ENCODE measurements around the gene PCGF3. TPM values are rescaled to one million over a fixed set of nuclear protein-coding genes. Genes with fewer than 3 reads are reported as not detected.
A peak's percentile ranks its signal among the peaks of the same experiment; 100 is the strongest.

The PCGF3 gene
- polyA plus RNA-seq (2013, experiment 1 of 2): 33.6 TPM
- polyA plus RNA-seq (2013, experiment 2 of 2): 32.1 TPM

DNA sequence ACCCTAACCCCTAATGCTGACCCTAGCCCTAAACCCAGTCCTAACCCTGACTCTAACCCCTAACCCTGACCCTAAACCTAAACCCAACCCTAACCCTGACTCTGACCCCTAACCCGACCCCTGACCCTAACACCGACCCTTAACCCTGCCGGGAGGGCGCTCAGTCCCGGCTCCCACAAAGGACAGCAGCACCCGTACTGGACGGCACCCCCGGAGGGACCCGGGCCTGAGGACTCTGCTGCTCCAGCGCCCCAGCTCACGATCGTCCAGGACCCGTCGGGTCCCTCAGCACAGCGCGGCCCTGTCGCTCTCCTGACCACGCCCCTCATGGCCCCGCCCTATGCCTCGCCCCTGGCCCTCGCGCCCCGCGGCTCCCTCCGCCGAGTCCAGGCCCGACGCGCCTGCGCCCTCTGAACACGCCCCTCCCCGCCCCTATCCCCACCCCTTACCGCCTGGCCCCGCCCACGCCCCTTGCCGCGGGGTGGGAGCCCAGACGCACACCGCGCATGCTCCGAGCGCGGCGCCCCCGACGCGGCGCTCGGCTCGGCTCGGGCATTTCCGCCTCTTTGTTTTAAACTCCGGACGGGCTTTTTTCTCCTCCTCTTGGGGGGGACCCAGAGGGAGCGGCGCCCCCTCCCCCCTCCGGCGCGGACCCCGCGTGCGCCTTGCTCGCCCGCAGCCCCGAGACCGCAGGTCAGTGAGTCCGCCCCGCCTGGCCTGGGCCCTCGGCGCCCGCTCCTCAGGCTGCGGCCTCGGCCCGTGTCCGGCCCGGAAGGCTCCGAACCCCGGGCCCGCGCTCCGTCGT, at the start of gene PCGF3:
Gene PCGF3 (plus strand): TSS at position 555 of the 805 bp plus-strand sequence. CDS start 27,849 bp downstream, outside the sequence.
- Histone ChIP-seq H3K4ac (ENCODE audit: low read depth in 1 of 2, low read length in 2 of 2) (peak within 1 kb of the TSS; percentile 10 to 89), H3K79me1 (replicated peaks; ENCODE audit: low read length, poor library complexity, severe bottlenecking) (peaks cover 3% of the 10 kb centered on the region), H2BK120ac (ENCODE audit: low read depth, low read length) (peak within 1 kb of the TSS; percentile 65), H3K9ac (ENCODE audit: low read length) (peak within 1 kb of the TSS; percentile 99), H3K4me2 (ENCODE audit: low read length, poor library complexity, severe bottlenecking) (peak within 1 kb of the TSS; percentile 89), H3K18ac (ENCODE audit: low read depth in 1 of 2, low read length in 2 of 2) (peak within 1 kb of the TSS; percentile 95 to 96), H3K14ac (ENCODE audit: low read length in 2 of 2) (peak within 1 kb of the TSS; percentile 92 to 96), H3K27me3 (ENCODE audit: control insufficient read depth in 1 of 2, insufficient read depth in 1 of 2, low read length in 2 of 2) (peaks cover 0 to 15% of the 10 kb centered on the region in 2 experiments), H3K4me3 (ENCODE audit: insufficient read depth in 1 of 2, low read depth in 1 of 2, low read length in 2 of 2) (peak within 1 kb of the TSS; percentile 90 to 91), H4K8ac (ENCODE audit: low read length) (peak within 1 kb of the TSS; percentile 71), H2BK15ac (ENCODE audit: low read depth, poor library complexity, severe bottlenecking) (peak within 1 kb of the TSS; percentile 4), H3K4me1 (ENCODE audit: control insufficient read depth, insufficient read depth, low read depth, low read length) (peaks cover 31% of the 10 kb centered on the region), H3K9me3 (ENCODE audit: control insufficient read depth, low read length) (no peaks in the 10 kb centered on the region), H4K91ac (ENCODE audit: low read length) (peak within 1 kb of the TSS; percentile 96), H2AK5ac (ENCODE audit: low read length, severe bottlenecking) (peak within 1 kb of the TSS; percentile 30), H3K27ac (ENCODE audit: low read length, poor library complexity, severe bottlenecking) (no peak within 1 kb of the TSS), H2BK5ac (ENCODE audit: low read depth, low read length, poor library complexity, severe bottlenecking) (peak within 1 kb of the TSS; percentile 88), H2AFZ (ENCODE audit: low read depth, low read length) (peak within 1 kb of the TSS; percentile 7), H3K36me3 (ENCODE audit: control insufficient read depth in 1 of 2, insufficient read depth in 2 of 2, low read depth in 1 of 2, low read length in 2 of 2) (peaks cover 3 to 12% of the 10 kb centered on the region in 2 experiments), H2BK12ac (ENCODE audit: low read length in 2 of 2) (peak within 1 kb of the TSS in 1 of 2 experiments; percentile 2), H3K23ac (ENCODE audit: low read length in 2 of 2) (peak within 1 kb of the TSS in 1 of 2 experiments; percentile 6)
- 4% methylated on average over 82 of the region's 82 CpGs for WGBS
- peak; percentile 94 for DNase-seq

- Histone ChIP-seq H3K36me3 (ENCODE audit: control insufficient read depth in 1 of 2, insufficient read depth in 2 of 2, low read depth in 1 of 2, low read length in 2 of 2) (no peaks in the 10 kb centered on the region), H3K4me2 (ENCODE audit: low read length, poor library complexity, severe bottlenecking) (no peak overlapping the region), H2BK15ac (ENCODE audit: low read depth, poor library complexity, severe bottlenecking) (no peak overlapping the region), H3K27ac (ENCODE audit: low read length, poor library complexity, severe bottlenecking) (no peak overlapping the region), H4K8ac (ENCODE audit: low read length) (no peak overlapping the region), H3K23ac (ENCODE audit: low read length in 2 of 2) (no peak overlapping the region), H3K18ac (ENCODE audit: low read depth in 1 of 2, low read length in 2 of 2) (no peak overlapping the region), H3K4me3 (ENCODE audit: insufficient read depth in 1 of 2, low read depth in 1 of 2, low read length in 2 of 2) (no peak overlapping the region), H3K4ac (ENCODE audit: low read depth in 1 of 2, low read length in 2 of 2) (no peak overlapping the region), H2BK5ac (ENCODE audit: low read depth, low read length, poor library complexity, severe bottlenecking) (no peak overlapping the region), H3K9ac (ENCODE audit: low read length) (no peak overlapping the region), H4K91ac (ENCODE audit: low read length) (no peak overlapping the region), H3K4me1 (ENCODE audit: control insufficient read depth, insufficient read depth, low read depth, low read length) (peaks cover 1% of the 10 kb centered on the region), H2AFZ (ENCODE audit: low read depth, low read length) (no peak overlapping the region), H3K27me3 (ENCODE audit: control insufficient read depth in 1 of 2, insufficient read depth in 1 of 2, low read length in 2 of 2) (peaks cover 0 to 34% of the 10 kb centered on the region in 2 experiments), H2AK5ac (ENCODE audit: low read length, severe bottlenecking) (no peak overlapping the region), H2BK120ac (ENCODE audit: low read depth, low read length) (no peak overlapping the region), H3K14ac (ENCODE audit: low read length in 2 of 2) (no peak overlapping the region), H3K9me3 (ENCODE audit: control insufficient read depth, low read length) (no peaks in the 10 kb centered on the region), H3K79me1 (replicated peaks; ENCODE audit: low read length, poor library complexity, severe bottlenecking) (no peaks in the 10 kb centered on the region), H2BK12ac (ENCODE audit: low read length in 2 of 2) (no peak overlapping the region)
- DNase-seq: no peak
- WGBS: 90% methylated on average over 51 of the region's 58 CpGs
Observed at GRCh38 chr4:656436-657337, 48.9 kb upstream of the PCGF3 start.

DNA sequence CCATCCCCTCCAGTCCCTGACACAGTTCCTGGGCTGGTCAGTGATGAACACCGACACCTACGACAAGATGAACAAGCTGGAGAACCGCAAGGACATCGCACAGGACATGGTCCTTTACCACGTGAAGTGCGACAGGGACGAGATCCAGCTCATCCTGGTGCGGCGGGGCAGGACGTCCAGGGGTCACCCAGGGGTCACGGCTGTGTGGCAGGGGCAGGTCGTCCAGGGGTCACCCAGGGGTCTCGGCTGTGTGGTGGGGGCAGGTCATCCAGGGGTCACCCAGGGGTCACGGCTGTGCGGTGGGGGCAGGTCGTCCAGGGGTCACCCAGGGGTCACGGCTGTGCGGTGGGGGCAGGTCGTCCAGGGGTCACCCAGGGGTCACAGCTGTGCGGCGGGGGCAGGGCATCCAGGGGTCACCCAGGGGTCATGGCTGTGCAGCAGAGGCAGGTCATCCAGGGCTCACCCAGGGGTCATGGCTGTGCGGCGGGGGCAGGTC, 48.2 kb upstream of the PCGF3 start:
- H3K4me2 ChIP-seq (ENCODE audit: low read length, poor library complexity, severe bottlenecking): no peak overlapping the region
- no peaks in the 10 kb centered on the region for H3K9me3 ChIP-seq (ENCODE audit: control insufficient read depth, low read length)
- H3K27ac ChIP-seq (ENCODE audit: low read length, poor library complexity, severe bottlenecking): no peak overlapping the region
- H3K79me1 ChIP-seq (replicated peaks; ENCODE audit: low read length, poor library complexity, severe bottlenecking): no peaks in the 10 kb centered on the region
- no peaks in the 10 kb centered on the region for H3K36me3 ChIP-seq (ENCODE audit: control insufficient read depth in 1 of 2, insufficient read depth in 2 of 2, low read depth in 1 of 2, low read length in 2 of 2)
- peaks cover 1% of the 10 kb centered on the region for H3K4me1 ChIP-seq (ENCODE audit: control insufficient read depth, insufficient read depth, low read depth, low read length)
- DNase-seq: no peak
- no peak overlapping the region for H3K14ac ChIP-seq (ENCODE audit: low read length in 2 of 2)
- WGBS: 90% methylated on average over 23 of the region's 23 CpGs
- H4K91ac ChIP-seq (ENCODE audit: low read length): no peak overlapping the region
- no peak overlapping the region for H3K18ac ChIP-seq (ENCODE audit: low read depth in 1 of 2, low read length in 2 of 2)
- H2AFZ ChIP-seq (ENCODE audit: low read depth, low read length): no peak overlapping the region
- H4K8ac ChIP-seq (ENCODE audit: low read length): no peak overlapping the region
- H2AK5ac ChIP-seq (ENCODE audit: low read length, severe bottlenecking): no peak overlapping the region
- no peak overlapping the region for H2BK120ac ChIP-seq (ENCODE audit: low read depth, low read length)
- no peak overlapping the region for H3K9ac ChIP-seq (ENCODE audit: low read length)
- H2BK5ac ChIP-seq (ENCODE audit: low read depth, low read length, poor library complexity, severe bottlenecking): no peak overlapping the region
- no peak overlapping the region for H2BK12ac ChIP-seq (ENCODE audit: low read length in 2 of 2)
- no peak overlapping the region for H3K4ac ChIP-seq (ENCODE audit: low read depth in 1 of 2, low read length in 2 of 2)
- no peak overlapping the region for H2BK15ac ChIP-seq (ENCODE audit: low read depth, poor library complexity, severe bottlenecking)
- H3K4me3 ChIP-seq (ENCODE audit: insufficient read depth in 1 of 2, low read depth in 1 of 2, low read length in 2 of 2): no peak overlapping the region
- H3K23ac ChIP-seq (ENCODE audit: low read length in 2 of 2): no peak overlapping the region
- H3K27me3 ChIP-seq (ENCODE audit: control insufficient read depth in 1 of 2, insufficient read depth in 1 of 2, low read length in 2 of 2): peaks cover 0 to 35% of the 10 kb centered on the region in 2 experiments

All from mesenchymal stem cell (in vitro differentiated cells and primary cell).